Measurements from ENCODE around the gene ARHGAP22. TPM values are rescaled to one million over a fixed set of nuclear protein-coding genes. Genes with fewer than 3 reads are reported as not detected.

ARHGAP22 gene
- total and polyA plus RNA-seq, 2 donors: 5.5 to 8.5 TPM

DNA sequence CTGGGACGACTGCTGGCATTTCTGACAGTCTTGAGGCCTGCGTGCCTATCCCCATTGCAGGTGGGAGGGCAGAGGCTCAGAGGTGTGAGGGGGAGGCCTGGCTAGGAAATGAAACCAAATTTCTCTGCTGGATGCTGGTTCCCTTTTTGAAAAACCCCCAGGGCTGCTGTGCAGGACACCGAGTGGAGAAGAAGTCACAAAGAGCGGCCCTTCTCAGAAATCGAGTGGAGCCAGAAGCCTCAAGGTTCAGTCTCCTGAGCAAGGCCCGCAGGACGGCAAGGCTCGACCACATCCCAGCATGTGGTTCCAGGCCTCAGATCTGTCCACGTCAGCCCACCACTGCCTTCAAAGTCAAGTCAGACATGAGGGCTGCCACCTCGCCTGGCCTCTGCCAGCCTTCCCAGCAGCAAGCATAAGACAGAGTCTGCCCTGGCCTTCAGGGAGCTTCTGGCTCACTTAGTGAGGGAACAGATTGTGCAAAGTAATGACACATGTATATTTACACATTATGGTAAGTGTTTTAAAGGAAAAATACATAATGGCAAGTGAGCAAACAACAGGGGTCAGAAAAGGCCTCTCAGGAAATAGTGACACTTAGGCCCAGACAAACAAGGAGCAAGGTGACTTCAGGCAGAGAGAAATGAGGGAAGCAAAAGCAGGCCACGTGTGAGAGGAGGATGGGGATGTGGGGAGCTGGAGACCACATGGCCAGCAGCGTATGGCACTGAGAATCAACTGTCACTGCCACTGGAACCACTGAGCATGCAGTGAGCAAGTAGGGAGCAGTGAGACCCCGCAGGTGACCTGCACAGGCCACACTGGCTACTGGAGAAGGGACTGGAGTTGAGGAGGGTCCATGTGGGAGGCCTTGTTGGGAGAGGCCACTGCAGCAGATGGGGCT lies 86.7 kb downstream of the ARHGAP22 start:
- H3K27me3 ChIP-seq (ENCODE audit: control insufficient read depth in 2 of 2, insufficient read depth in 1 of 2, low read length in 1 of 2): peaks cover 8 to 16% of the 10 kb centered on the region in 2 donors
- H3K4me3 ChIP-seq (ENCODE audit: low read length in 2 of 2): no peak overlapping the region
- H3K4me1 ChIP-seq (ENCODE audit: control insufficient read depth in 2 of 2, insufficient read depth in 2 of 2, low read length in 2 of 2): peaks cover 0 to 33% of the 10 kb centered on the region in 2 donors
- 48% methylated on average over 13 of the region's 13 CpGs for WGBS
- H3K27ac ChIP-seq (ENCODE audit: low read depth in 1 of 2, low read length in 1 of 2): peak overlapping the region; percentile 43 to 66
- no peaks in the 10 kb centered on the region for H3K9me3 ChIP-seq (ENCODE audit: control insufficient read depth in 2 of 2, insufficient read depth in 1 of 2, low read length in 1 of 2)
- DNase-seq (ENCODE audit: low read depth in 6 of 9, low spot score in 9 of 9): no peak
- no peaks in the 10 kb centered on the region for H3K36me3 ChIP-seq (ENCODE audit: control insufficient read depth in 2 of 2, insufficient read depth in 2 of 2, low read length in 1 of 2)

DNA sequence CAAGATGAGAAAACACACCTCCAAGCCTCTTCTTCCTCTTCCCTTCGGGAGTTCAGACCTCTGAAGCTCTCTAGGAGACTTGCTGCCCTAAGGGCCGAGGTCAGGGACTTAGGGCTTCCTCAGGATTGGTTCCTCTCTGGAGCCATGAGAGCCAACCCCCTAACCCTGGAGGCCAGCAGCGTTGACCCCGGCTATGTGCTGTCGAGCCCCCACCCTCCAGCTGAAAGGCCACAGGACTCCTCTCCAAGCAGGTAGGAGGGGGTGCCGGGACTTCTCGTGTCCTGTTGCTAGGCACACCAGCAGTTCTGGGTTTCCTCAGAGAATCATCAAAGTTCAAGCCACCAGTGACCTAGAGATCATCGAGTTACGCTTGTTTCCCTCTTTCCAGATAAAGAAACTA lies 87.4 kb downstream of the ARHGAP22 start:
- H3K27ac ChIP-seq (ENCODE audit: low read depth in 1 of 2, low read length in 1 of 2): peak overlapping the region in 1 of 2 donors; percentile 24
- peaks cover 1 to 9% of the 10 kb centered on the region in 2 donors for H3K27me3 ChIP-seq (ENCODE audit: control insufficient read depth in 2 of 2, insufficient read depth in 1 of 2, low read length in 1 of 2)
- H3K4me1 ChIP-seq (ENCODE audit: control insufficient read depth in 2 of 2, insufficient read depth in 2 of 2, low read length in 2 of 2): peaks cover 0 to 29% of the 10 kb centered on the region in 2 donors
- no peak overlapping the region for H3K4me3 ChIP-seq (ENCODE audit: low read length in 2 of 2)
- no peaks in the 10 kb centered on the region for H3K36me3 ChIP-seq (ENCODE audit: control insufficient read depth in 2 of 2, insufficient read depth in 2 of 2, low read length in 1 of 2)
- 87% methylated on average over 9 of the region's 9 CpGs for whole genome bisulfite sequencing
- no peaks in the 10 kb centered on the region for H3K9me3 ChIP-seq (ENCODE audit: control insufficient read depth in 2 of 2, insufficient read depth in 1 of 2, low read length in 1 of 2)
- DNase-seq (ENCODE audit: low read depth in 6 of 9, low spot score in 9 of 9): no peak

DNA sequence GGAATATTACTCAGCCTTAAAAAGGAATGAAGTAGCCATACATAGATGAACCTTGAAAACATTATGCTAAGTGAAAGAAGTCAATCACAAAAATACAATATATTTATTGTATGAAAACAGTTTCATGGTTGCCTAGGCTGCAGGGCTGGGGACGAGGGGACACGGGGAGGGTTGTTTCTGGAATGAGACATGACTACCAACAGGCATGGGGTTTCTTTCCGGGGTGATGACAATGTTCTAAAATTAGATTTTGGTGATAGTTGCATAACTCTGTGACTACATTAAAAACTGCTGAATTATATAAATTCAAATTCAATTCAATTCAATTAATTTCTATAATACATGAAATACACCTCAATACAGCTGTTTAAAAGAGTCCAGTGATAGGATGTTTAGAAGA lies 88.0 kb downstream of the ARHGAP22 start:
- H3K9me3 ChIP-seq (ENCODE audit: control insufficient read depth in 2 of 2, insufficient read depth in 1 of 2, low read length in 1 of 2): no peaks in the 10 kb centered on the region
- WGBS: 93% methylated on average over 3 of the region's 3 CpGs
- H3K27me3 ChIP-seq (ENCODE audit: control insufficient read depth in 2 of 2, insufficient read depth in 1 of 2, low read length in 1 of 2): peaks cover 0 to 3% of the 10 kb centered on the region in 2 donors
- no peak overlapping the region for H3K4me3 ChIP-seq (ENCODE audit: low read length in 2 of 2)
- DNase-seq (ENCODE audit: low read depth in 6 of 9, low spot score in 9 of 9): no peak
- H3K27ac ChIP-seq (ENCODE audit: low read depth in 1 of 2, low read length in 1 of 2): no peak overlapping the region
- H3K36me3 ChIP-seq (ENCODE audit: control insufficient read depth in 2 of 2, insufficient read depth in 2 of 2, low read length in 1 of 2): no peaks in the 10 kb centered on the region
- peaks cover 0 to 29% of the 10 kb centered on the region in 2 donors for H3K4me1 ChIP-seq (ENCODE audit: control insufficient read depth in 2 of 2, insufficient read depth in 2 of 2, low read length in 2 of 2)

DNA sequence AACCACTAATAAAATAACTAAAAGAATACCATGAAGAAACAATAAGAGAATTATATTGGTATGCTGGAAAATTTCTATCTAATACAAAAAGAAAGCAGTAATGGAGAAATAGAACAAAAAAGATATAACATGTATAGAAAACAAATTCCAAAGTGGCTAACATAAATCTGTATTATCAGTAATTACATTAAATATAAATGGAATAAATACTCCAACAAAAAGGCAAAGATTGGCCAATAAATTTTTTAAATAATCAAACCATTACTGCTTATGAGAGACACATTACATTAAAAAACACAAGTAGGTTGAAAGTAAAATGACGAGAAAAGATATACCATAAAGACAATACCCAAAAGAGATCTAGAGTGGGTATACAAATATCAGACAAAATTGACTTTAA lies 90.0 kb downstream of the ARHGAP22 start:
- DNase-seq (ENCODE audit: low read depth in 6 of 9, low spot score in 9 of 9): no peak
- Histone ChIP-seq H3K36me3 (ENCODE audit: control insufficient read depth in 2 of 2, insufficient read depth in 2 of 2, low read length in 1 of 2) (no peaks in the 10 kb centered on the region), H3K9me3 (ENCODE audit: control insufficient read depth in 2 of 2, insufficient read depth in 1 of 2, low read length in 1 of 2) (no peaks in the 10 kb centered on the region), H3K4me3 (ENCODE audit: low read length in 2 of 2) (no peak overlapping the region), H3K27ac (ENCODE audit: low read depth in 1 of 2, low read length in 1 of 2) (no peak overlapping the region), H3K27me3 (ENCODE audit: control insufficient read depth in 2 of 2, insufficient read depth in 1 of 2, low read length in 1 of 2) (no peaks in the 10 kb centered on the region), H3K4me1 (ENCODE audit: control insufficient read depth in 2 of 2, insufficient read depth in 2 of 2, low read length in 2 of 2) (peaks cover 0 to 25% of the 10 kb centered on the region in 2 donors)
- WGBS: 100% methylated on average over 1 of the region's 1 CpG

DNA sequence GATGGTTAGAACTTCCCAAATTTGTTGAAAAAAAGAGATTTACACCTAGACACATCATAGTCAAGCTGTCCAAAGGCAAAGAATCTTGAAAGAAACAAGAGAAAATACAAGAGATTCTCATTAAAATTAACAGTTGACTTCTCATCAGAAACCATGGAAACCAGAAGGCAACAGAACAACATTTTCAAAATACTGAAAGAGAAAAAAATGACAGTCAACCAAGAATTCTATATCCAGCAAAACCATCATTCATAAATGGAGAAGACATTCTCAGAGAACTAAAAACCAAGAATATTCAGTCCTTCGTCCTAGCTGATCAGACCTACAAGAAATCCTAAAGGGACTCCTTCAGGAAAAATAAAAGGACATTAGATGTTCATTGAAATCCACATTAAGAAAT lies 90.6 kb downstream of the ARHGAP22 start:
- no peak overlapping the region for H3K4me3 ChIP-seq (ENCODE audit: low read length in 2 of 2)
- 95% methylated on average over 1 of the region's 1 CpG for WGBS
- H3K36me3 ChIP-seq (ENCODE audit: control insufficient read depth in 2 of 2, insufficient read depth in 2 of 2, low read length in 1 of 2): no peaks in the 10 kb centered on the region
- no peak for DNase-seq (ENCODE audit: low read depth in 6 of 9, low spot score in 9 of 9)
- peaks cover 0 to 18% of the 10 kb centered on the region in 2 donors for H3K4me1 ChIP-seq (ENCODE audit: control insufficient read depth in 2 of 2, insufficient read depth in 2 of 2, low read length in 2 of 2)
- no peak overlapping the region for H3K27ac ChIP-seq (ENCODE audit: low read depth in 1 of 2, low read length in 1 of 2)
- no peaks in the 10 kb centered on the region for H3K9me3 ChIP-seq (ENCODE audit: control insufficient read depth in 2 of 2, insufficient read depth in 1 of 2, low read length in 1 of 2)
- H3K27me3 ChIP-seq (ENCODE audit: control insufficient read depth in 2 of 2, insufficient read depth in 1 of 2, low read length in 1 of 2): no peaks in the 10 kb centered on the region

DNA sequence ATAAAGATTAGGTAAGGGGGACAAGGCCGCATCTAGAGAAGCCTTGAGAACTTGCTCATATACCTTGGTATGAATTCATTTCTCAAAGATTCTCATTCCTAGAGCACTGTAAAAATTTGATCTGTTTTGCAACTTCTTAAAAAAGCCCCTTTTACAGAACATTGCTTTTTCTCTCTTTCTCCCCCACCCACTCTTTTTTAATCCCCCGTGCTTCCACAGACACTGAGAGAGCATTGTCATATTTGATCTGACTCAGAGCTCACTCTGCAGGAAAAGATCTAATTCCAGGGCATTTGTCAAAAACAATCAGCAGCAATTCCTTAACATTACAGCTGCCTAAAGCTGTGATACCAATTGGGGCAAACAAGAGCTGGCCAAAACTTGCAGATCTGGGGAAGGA lies 92.0 kb downstream of the ARHGAP22 start:
- DNase-seq (ENCODE audit: low read depth in 6 of 9, low spot score in 9 of 9): no peak
- H3K4me3 ChIP-seq (ENCODE audit: low read length in 2 of 2): no peak overlapping the region
- H3K9me3 ChIP-seq (ENCODE audit: control insufficient read depth in 2 of 2, insufficient read depth in 1 of 2, low read length in 1 of 2): no peaks in the 10 kb centered on the region
- 93% methylated on average over 2 of the region's 2 CpGs for WGBS
- no peaks in the 10 kb centered on the region for H3K27me3 ChIP-seq (ENCODE audit: control insufficient read depth in 2 of 2, insufficient read depth in 1 of 2, low read length in 1 of 2)
- no peak overlapping the region for H3K27ac ChIP-seq (ENCODE audit: low read depth in 1 of 2, low read length in 1 of 2)
- H3K4me1 ChIP-seq (ENCODE audit: control insufficient read depth in 2 of 2, insufficient read depth in 2 of 2, low read length in 2 of 2): peaks cover 0 to 4% of the 10 kb centered on the region in 2 donors
- H3K36me3 ChIP-seq (ENCODE audit: control insufficient read depth in 2 of 2, insufficient read depth in 2 of 2, low read length in 1 of 2): no peaks in the 10 kb centered on the region

- 96% methylated on average over 1 of the region's 1 CpG for WGBS
- Histone ChIP-seq H3K4me3 (ENCODE audit: low read length in 2 of 2) (no peak overlapping the region), H3K36me3 (ENCODE audit: control insufficient read depth in 2 of 2, insufficient read depth in 2 of 2, low read length in 1 of 2) (no peaks in the 10 kb centered on the region), H3K9me3 (ENCODE audit: control insufficient read depth in 2 of 2, insufficient read depth in 1 of 2, low read length in 1 of 2) (no peaks in the 10 kb centered on the region), H3K4me1 (ENCODE audit: control insufficient read depth in 2 of 2, insufficient read depth in 2 of 2, low read length in 2 of 2) (no peaks in the 10 kb centered on the region), H3K27ac (ENCODE audit: low read depth in 1 of 2, low read length in 1 of 2) (no peak overlapping the region), H3K27me3 (ENCODE audit: control insufficient read depth in 2 of 2, insufficient read depth in 1 of 2, low read length in 1 of 2) (no peaks in the 10 kb centered on the region)
- DNase-seq (ENCODE audit: low read depth in 6 of 9, low spot score in 9 of 9): no peak
Observed at GRCh38 chr10:48511875-48512231, 93.0 kb downstream of the ARHGAP22 start.

- no peak for DNase-seq (ENCODE audit: low read depth in 6 of 9, low spot score in 9 of 9)
- Histone ChIP-seq H3K4me3 (ENCODE audit: low read length in 2 of 2) (no peak overlapping the region), H3K27me3 (ENCODE audit: control insufficient read depth in 2 of 2, insufficient read depth in 1 of 2, low read length in 1 of 2) (no peaks in the 10 kb centered on the region), H3K36me3 (ENCODE audit: control insufficient read depth in 2 of 2, insufficient read depth in 2 of 2, low read length in 1 of 2) (no peaks in the 10 kb centered on the region), H3K4me1 (ENCODE audit: control insufficient read depth in 2 of 2, insufficient read depth in 2 of 2, low read length in 2 of 2) (no peaks in the 10 kb centered on the region), H3K27ac (ENCODE audit: low read depth in 1 of 2, low read length in 1 of 2) (no peak overlapping the region), H3K9me3 (ENCODE audit: control insufficient read depth in 2 of 2, insufficient read depth in 1 of 2, low read length in 1 of 2) (no peaks in the 10 kb centered on the region)
- 95% methylated on average over 13 of the region's 13 CpGs for WGBS
Observed at GRCh38 chr10:48511066-48511874, 93.6 kb downstream of the ARHGAP22 start.
